HG03280 (cell line): ENCODE data around the gene HDAC8.
"Not testable (repeated sequence)": the region's sequence is repeated elsewhere in the genome, so short reads cannot be mapped to it uniquely, and the experiment has no call there.

Experiments
- ATAC-seq: cut with Tn5 transposase; IDR thresholded peaks from one replicate; pipeline ENCODE4 v1.9.1; 2021; ENCODE audit warnings: mild to moderate bottlenecking, moderate library complexity; ENCODE audit not compliant: unreplicated experiment

HDAC8 gene

DNA sequence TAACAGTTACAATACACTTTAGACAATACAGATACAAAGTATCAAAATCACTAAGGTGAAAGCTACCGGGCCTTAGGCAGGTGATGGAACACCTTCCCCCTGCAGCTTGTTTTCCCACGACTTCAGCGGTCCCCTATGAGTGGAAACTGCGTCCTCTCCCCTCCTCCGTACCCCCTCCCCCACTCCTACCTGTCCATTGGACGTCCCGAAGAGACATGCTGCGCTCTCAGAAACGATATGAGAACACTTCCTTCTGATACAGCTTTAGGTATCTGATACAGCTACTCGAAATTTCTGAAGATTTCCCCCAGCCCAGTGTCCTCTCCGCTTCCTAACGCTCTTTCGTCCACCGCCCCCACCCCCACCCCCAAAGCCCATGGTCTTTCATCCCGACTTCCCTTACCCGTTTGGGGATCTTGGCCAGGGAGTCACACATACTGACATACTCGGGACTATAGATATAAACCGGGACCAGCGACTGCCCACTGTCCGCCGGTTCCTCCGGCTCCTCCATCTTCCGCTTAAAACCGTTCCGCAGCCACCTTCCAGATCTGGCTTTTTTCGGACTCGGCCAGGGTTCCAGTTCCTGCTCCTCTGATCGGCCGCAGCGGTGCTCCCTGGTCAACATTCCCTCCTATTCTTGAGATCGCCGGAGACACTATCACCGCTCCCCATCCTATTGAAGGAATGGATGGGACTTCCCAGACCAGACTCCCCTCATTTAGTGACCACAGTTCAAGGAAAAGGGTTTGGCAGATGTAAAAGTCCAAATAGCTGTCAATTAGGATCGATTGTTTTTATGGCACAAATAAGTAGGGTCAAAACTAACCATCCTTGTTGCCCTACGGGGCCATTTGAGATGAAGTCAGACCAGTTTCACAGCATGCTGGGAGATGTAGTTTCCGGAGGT, at the start of gene HDAC8:
TSS of gene HDAC8 (minus strand) at position 596 of the 910 bp plus-strand sequence. CDS start at position 514, 82 bp downstream.
- ATAC-seq: peak; percentile 96

DNA sequence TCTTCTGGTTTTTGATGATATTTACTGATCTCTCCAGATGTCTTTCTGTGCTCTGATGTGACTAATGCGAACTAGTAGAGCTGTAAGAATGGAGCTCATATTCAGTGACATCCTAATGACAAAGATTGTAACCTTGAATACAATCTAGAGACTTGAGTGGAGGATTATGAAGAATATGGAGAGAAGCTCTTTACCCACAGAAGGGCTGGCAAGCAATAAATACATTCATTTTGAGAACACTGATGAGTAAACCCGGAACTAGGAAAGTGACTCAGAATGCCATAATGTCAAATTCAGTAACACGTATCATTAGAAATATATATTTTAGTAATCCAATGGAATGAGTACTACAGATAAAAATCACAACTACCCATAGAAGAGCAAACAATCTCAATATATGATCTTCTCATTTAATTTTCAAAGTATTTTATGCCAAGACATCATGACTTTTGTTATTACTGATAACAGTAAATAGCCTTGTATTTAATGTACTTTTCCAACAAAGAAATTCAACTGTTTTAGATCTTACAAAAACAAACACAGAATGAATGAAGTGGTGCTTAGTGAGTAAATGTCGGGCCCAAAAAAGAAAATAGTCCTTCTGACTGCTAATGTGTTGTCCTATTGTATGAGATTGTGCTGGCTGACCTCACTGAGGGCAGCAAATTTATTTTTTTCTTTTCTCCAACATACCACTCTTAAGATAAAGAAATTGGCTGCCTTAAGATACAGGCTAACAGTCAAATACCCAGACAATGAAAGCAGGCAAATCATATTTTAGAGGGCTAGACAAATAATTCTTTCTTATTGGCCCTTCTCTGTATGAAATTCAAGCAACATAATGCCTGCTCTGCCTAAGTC, 49.2 kb upstream of the HDAC8 start:
- ATAC-seq: peak; percentile 62

DNA sequence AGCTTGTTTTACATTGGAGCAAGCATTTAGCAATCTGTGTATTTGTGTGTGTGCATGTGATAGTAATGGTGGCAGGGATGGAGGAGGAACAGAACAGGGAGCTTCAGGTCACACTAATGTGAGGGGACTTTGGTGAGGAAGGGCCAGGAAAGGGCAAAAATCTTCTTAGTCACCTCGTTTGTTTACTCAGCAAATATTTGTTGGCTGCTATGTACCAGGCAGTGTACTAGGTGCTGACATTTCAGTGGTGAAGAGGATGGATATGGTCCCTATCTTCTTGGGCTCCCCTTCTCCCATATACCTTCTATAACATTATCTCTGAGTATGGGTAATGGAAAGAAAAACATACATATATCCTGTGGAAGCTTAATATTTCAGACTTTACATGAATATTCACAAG, 48.5 kb upstream of the HDAC8 start:
- no peak for ATAC-seq

DNA sequence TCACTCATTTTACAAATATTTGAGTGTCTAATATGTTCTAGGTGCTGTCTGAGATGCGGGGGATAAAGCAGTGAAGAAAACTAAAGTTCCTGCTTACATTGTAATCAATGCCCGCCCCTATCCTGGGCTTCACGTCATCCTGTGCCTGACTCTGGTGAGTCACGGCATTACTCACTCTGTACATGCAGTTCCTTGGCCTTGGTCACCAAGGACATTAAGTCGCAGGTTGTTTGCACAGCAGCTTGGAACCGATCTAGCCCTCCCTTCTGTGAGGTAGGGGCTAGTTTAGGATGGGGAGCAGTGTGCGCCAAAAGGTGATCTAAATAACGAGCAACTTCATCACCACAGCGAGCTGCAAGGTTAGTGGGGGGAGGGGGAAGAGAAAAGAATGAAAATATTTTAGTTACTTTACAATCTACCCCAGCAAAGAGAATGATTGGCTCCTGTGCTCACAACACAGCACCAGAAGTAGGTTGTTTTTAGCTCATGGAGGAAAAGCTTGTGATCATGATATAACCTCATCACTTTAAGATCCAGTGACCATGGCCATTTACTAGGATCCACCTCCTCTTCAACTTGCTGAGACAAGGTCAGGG, 48.0 kb upstream of the HDAC8 start:
- ATAC-seq: no peak

DNA sequence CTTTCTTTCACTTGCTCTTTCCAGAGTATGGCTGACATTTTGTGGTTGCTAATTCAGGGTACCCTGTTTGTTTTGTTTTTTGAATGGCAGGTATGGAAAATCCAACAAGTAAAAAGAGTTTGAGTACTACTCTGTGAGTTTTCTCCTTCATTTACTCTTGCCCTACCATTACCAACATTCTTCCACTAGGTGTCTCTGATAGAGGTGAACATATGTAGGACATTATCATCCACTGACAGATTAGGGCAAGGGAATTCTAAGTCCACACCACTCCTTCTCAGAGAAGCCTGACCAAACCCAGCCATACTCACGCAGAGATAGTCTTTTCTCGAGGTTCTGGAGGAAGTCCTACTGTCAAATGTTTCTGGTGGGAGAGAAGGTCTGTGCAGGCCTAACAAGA, 36.7 kb upstream of the HDAC8 start:
- ATAC-seq: no peak

DNA sequence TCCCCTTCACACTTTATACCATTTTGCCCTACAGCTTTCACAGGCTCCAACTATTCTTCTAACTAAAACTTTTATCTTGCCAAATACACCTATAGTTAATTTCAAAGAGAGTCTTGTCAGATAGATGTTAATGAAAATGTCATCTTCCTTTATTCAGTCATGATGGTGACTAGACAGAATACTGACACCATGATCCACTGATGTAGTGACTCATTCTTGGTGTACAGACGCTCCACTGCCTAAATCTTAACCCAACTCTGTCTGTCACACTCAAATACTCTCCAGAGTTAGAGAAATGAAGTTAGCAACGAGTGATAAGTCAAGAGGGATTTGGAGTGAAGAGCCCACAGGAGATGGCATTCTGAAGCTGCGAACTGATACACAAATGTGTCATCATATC, 32.1 kb upstream of the HDAC8 start:
- no peak for ATAC-seq

DNA sequence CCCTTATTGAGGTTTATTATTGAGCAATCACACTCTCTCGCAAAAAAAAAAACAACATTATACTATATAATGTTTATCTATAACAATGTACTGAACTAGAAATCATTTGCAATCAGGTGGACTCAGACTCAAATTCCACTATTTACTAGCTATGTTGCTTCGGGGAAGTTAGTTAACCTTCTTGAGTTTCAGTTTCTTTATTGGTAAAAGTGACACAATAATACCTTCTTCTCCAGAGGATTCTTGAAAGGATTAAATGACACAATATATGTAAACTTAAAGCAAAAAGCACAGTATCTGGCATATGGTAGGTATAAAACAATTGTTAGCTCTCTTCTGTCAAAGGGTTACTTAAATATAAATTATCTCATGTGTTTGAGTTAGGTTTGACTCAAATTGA, 31.5 kb upstream of the HDAC8 start:
- no peak for ATAC-seq

DNA sequence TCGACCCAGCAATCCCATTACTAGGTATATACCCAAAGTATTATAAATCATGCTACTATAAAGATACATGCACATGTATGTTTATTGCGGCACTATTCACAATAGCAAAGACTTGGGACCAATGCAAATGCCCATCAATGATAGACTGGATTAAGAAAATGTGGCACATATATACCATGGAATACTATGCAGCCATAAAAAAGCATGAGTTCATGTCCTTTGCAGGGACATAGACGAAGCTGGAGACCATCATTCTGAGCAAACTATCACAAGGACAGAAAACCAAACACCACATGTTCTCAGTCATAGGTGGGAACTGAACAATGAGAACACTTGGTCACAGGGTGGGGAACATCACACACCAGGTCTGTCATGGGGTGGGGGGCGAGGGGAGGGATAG, 18.4 kb upstream of the HDAC8 start:
- ATAC-seq: not testable (repeated sequence)

DNA sequence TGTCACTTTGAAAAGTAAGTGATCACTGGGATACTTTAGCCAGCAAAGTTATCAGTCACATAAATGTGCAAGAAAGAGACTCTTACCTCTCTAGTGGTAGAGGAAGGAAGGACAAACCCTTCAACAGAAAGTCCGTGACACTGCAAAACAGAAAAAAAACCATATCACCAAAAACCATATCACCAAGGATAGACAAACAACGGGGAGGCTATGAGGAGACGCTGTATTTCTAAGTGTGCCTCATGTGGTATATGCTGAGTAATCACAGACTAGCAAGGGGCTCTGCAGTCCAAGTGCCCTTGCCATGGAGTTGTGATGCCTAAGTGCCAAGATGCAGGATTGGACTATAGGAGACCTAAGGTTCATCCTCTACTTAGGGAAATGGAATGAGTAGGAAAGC, 11.5 kb upstream of the HDAC8 start:
- no peak for ATAC-seq

DNA sequence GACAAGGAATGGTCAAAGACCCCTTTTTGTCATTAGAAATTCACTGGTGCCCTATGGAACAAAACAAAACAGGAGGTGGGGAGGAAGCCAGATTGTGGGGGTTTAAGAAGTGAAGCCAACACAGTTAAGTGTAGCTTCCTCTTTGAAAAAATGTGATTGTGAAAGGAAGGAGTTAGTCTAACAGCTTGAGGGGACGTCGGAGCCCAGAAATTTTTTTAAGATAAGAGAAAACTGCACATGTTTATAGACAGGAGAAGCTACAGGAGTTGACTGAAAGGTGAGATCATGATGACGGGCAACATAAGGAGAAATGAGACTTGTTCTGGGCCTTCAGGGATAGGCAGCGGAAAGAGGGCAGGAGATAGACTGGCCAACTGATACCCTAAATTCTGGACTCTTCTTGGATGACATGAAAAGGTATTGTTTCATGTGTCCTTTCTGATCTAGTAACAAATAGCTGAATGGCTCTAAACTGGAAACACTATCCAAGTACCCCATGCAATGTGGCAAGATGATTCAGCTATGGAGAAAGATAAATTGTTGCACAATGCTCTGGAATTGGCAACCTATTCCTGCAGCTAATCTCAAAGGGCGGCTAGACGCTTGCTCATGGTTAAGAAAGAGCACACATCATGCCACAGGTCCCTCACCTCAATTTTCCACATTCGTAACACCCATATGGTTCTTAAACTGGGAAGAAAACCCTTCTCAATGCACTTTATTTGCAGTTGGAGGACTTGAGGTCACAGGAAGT, 3.7 kb upstream of the HDAC8 start:
- no peak for ATAC-seq

DNA sequence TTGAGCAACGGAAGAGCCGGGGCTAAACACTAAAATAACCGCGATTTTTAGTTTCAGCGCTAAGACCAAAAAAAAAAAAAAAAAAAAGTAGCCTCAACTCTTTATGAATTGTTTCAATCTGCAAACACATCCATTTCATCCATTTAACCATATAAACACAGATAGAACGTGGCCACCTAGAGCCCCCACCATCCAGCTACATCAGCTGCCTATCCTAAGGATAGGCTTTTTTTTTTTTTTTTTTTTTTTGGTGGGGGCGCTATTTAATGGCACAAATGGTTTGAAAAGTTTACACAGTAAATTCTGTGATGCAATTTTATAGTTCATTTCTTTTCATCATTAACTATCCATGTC, 492 bp upstream of the HDAC8 start:
- ATAC-seq: peak; percentile 27

DNA sequence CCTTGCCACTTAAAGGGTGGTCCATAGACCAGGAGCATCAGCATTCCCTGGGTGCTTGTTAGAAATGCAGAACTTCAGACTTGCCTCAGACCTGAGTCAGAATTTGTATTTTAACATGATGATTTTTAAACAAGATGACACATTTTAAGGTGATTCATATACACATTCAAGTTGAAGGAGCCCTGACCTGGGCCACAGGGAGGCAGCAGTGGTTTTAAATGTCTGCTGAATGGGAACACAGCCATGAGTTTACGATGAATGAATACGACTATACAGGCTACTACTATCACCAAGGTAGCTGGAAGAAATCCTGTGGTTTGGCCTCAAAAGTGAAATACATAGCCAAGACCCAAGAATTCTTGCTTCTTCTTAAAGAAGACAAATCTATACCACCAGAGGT, 2.9 kb downstream of the HDAC8 start:
- ATAC-seq: no peak

DNA sequence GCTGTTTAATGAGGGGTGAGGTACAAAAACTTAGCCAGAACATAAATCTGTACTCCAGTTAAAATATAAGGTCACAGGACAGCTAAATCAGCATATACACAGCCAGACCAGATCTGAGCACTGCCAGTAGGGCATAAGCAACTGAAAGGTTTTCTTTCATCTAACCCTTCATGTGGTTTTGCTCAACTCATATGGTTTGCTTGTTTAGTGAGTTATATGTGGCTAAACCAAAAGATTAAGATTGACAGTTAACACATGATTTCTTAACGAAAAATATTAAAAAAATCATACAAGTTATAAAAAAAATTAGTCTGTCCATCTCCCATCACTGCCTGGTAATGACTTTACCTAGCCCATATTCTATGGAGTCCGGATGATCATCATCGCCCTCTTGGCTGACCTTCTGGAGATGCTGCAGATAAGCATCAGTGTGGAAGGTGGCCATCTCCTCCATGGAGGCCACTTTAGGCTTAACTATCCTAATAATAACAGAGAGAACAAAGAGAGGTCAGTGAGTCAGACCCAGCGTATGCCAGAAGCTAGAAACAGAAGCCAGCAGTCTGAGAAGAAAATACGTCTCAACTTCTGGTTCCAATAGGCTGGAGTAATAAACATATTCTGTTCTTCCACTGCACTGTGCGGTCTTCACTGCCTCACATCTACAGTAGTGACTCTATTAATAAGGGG, 4.1 kb downstream of the HDAC8 start:
- ATAC-seq: no peak

DNA sequence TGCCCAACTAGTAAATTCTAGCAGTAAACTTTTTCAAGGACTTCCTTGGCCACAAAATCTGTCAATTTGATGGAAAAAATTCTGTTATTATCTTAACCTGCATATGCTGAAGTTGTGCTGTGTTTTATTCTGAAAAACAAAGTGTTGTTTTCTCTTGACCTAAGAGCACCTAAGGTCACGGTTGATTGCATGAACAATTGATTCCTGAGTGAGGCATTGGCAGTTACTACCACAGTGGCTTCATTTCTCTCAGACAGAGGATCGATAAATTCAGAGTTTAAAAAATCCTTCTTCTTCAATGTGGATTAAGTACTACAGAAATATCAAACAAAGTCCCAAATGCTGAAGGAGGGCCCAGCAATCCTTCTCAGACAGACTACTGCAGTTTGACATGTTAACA, 6.2 kb downstream of the HDAC8 start:
- no peak for ATAC-seq

DNA sequence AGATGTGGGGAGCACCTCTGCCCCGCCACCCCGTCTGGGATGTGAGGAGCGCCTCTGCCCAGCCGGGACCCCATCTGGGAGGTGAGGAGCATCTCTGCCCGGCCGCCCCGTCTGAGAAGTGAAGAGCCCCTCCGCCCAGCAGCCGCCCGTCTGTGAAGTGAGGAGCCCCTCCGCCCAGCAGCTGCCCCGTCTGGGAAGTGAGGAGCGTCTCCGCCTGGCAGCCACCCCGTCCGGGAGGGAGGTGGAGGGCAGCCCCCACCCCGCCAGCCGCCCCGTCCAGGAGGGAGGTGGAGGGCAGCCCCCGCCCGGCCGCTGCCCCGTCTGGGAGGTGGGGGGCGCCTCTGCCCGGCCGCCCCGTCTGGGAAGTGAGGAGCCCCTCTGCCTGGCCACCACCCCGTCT, 13.0 kb downstream of the HDAC8 start:
- ATAC-seq: not testable (repeated sequence)

DNA sequence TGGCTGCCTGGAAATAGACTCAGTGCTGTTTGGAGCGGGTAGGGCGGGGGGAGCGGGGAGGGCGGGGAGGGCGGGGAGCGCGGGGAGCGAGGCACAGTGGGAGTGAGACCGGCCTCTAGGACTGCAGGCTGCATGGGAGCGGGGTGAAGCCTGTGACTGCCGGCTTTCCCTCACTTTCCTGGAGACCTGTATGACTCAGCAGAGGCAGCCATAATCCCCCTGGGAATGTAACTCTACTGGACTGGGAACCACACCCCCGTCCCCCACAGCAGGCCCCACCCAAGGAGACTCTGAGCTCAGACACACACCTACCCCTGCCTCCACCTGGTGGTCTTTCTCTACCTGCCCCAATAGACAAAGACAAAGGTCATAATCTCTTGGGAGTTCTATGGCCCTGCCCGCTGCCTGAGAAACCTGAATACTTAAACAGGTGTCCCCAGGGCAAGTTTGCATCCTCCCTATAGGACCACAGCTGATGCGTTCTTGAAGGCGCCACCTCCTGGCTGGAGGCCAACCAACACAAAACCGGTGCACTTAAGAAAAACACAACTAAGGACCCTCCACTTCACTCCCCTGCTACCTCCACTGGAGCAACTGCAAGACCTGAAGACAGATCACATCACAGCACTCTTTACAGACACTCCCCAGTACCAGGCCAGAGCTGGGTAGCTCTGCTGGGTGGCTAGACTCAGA, 18.0 kb downstream of the HDAC8 start:
- no peak for ATAC-seq

DNA sequence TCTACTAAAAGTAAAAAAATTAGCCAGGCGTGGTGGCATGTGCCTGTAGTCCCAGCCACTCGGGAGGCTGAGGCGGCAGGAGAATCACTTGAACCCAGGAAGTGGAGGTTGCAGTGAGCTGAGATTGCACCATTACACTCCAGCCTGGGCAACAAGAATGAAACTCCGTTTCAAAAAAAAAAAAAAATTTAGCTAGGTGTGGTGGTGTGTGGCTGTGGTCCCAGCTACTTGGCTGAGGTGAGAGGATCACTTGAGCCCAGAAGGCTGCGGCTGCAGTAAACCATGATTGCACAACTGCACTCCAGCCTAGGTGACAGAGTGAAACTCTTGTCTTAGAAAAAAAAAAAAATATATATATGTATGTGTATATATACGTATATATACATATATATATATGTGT, 20.2 kb downstream of the HDAC8 start:
- ATAC-seq: not testable (repeated sequence)

DNA sequence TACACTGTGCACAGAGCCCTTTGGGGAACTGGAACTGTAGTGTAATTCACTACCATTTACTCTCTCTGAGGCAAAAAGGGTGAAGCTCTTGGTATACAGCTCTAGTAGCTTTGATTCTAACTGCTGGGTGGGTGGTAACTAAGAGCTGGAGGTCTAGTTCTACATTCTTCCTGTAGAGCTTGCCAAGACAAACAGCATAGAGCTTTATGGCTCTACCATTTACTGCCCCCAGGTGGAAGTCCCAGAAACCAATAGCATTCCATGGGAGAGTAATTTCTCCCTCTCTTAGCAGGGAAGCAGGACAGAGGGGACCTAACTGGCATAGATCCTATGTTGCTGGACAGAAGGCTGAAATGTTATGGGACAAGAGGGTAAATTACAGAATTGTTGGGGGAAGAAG, 26.7 kb downstream of the HDAC8 start:
- no peak for ATAC-seq

DNA sequence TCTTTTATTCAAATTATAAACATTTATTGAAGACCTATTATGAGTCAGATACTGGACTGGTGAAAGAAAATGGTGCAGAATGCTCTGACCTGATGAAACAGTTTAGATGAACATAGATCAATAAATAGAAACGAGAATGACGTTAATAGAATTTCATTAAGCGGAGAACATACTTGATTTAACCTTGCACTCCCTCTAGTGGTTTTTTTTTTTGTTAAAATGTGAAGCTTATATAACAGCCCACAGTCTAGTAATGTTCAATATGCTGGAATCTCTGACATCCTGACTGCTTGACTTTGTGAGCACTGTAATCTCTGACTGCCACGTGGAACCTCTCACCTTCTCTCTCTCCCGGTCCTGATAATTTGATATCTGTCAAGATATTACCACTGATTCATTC, 32.3 kb downstream of the HDAC8 start:
- ATAC-seq: no peak

DNA sequence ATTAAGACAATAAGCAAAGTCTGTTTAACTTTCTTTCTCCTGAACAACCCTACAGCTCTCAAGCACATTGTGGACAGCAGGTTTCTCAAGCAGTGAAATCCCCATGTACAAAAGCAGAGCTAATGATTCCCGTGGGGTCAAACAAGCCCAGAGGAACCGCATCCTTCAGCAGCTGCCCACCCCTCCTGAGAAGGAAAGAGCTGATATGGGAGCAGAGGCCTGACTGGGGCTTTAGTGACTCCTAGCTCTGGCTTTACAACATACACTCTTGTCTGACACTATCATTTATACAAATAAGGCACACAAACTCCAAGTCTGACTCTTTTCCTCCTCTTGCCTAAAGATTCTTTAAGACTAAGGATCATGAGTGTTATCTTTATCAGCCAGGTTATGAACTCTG, 32.8 kb downstream of the HDAC8 start:
- no peak for ATAC-seq
